GM19238 (cell line): ENCODE data around the gene LRRC3C.
"Not testable (repeated sequence)": the region's sequence is repeated elsewhere in the genome, so short reads cannot be mapped to it uniquely, and the experiment has no call there.

Experiments used
- DNase-seq: peaks from one replicate; pipeline ENCODE4 v3.0.0; 2011; ENCODE audit warnings: low spot score; ENCODE audit not compliant: insufficient read length

Gene LRRC3C

DNA sequence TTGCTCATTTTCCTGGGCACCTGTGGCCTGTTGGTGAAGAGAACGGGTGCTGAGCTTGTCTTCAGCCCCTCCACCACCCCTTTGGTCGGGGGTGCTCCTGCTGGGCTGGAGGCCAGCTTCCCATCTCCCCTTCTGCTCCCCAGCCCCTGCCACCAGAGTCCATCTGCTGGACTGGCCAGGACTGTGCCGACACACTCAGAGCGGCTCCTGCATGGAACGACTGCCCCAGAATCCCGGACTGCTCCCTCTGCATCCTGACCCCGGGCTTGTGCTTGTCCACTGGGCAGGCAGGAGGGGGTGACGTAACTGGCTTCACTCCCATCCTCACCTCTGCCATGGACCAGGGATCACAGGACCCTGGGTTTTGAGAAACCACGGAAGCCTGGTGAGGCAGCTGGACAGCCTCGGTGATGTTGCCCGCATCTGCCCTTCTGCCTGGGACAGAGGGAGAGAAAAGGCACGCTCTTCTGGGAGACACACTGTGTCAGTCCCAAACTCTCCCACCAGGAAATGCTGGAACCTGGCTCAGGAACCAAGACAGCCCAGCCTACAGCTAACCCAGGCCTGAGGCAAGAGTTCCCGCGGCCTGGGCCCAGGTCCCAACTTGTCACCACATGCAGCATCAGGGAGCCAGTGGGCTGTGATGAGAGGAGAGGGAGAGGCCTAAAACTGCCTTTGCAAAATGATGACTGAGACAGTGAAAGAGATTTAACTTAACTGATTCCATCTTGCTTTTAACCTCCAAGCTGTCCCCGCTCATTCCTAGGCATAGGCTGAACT is 19.2 kb downstream of the LRRC3C start:
- DNase-seq: no peak

DNA sequence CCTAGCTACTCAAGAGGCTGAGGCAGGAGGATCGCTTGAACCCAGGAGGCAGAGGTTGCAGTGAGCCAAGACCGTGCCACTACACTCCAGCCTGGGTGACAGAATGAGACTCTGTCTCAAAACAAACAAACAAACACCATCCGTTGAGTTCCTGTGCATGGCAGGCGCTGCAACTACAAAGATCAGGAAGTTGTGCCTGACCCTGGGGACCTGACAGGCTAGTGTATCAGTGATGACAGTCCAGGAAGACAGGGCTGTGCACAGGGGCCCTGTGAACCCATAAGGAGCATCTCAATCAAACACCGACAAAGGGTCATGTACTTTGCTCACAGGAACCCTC is 20.9 kb downstream of the LRRC3C start:
- DNase-seq: not testable (repeated sequence)

GRCh38 chr17:39949028-39949427 is 21.5 kb downstream of the LRRC3C start:
- no peak for DNase-seq

- DNase-seq: no peak
Observed at GRCh38 chr17:39950871-39951348, 23.4 kb downstream of the LRRC3C start.

GRCh38 chr17:39951924-39952679 is 24.6 kb downstream of the LRRC3C start:
- no peak for DNase-seq

- peak; percentile 93 for DNase-seq
Observed at GRCh38 chr17:39952680-39953470, 25.3 kb downstream of the LRRC3C start.

DNA sequence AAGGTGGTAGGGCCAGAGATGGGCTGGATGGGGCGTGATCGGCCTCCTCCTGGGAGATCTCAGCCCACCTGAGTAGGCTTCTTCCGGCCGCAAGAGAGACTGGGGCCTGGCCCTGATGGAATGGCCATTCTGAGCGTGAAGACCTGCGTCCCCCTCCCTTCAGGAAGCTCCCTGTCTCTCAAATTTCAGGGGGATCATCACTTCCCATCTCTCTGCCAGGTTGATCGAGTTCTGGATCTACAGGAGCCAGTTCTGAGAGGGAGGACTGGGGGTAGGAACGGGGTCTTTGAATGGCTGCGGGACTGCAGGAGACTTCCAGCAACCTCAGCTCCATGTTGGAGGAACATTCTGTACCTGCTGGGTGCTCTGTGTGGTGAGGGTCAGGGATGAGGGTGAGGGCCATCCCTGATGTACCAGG is 25.9 kb downstream of the LRRC3C start:
- DNase-seq: no peak

DNA sequence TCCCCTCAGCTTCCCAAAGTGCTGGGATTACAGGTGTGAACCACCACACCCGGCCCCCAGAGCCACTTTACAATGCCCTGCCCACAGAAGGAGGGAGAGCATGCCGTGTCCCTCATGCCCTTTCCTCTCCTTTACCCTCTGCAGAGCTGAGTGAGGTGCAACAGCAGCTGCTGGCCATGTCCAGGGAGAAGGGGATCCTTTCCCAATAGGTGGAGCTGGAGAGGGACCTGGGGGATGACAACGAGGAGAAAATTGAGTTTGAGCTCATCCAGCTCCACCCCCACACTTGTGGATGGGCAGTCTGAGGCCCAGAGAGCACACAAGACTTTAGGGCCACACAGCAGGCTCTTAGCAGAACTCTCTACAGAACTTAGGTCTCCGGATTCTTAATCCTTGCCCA is 27.3 kb downstream of the LRRC3C start:
- no peak for DNase-seq

DNA sequence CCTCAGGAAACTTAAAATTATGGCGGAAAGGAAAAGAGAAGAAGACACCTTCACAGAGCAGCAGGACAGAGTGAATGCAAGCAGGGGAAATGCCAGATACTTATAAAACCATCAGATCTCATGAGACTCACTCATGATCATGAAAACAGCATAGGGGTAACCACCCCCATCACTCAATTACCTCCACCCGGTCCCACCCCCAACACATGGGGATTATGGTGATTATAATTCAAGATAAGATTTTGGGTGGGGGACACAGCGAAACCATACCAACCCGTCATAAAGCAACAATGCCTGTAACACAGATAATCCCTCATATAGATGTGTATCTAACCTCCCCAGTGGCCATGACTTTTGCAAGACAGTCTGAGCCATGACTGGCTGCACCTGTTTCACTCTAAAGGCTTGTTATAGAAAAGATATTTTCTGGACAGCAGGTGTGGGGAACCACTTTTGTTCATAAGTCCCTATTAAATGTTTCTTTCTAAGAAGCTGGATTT is 28.2 kb downstream of the LRRC3C start:
- DNase-seq: no peak

GRCh38 chr17:39960524-39961041 is 33.1 kb downstream of the LRRC3C start:
- no peak for DNase-seq

DNA sequence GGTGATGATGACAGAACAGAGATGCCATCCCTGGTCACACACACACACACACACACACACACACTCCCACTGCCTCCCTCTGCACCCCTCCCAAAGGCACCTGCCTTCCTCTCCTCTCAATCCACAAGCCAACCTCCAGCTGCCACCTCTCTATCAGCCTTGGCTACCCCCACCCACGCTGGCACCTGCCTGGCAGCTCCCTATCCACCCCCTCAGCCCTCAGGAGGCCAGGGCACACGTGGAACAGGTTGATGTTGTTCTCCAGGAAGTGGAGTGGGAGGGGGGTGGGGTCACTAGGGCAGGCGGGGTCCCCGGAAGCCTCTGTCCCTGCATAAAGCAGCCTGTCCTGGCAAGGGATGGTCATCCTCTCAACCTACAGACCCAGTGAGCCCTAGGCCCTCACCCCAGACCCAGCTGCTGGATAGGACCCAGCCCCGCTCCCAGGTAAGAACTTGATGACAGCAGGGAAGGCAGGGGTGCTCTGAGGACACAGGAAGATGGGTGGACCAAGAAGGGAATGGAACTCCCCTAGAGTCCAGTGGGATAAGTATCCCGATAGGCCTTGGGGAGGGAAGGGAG is 35.2 kb downstream of the LRRC3C start, which contains the start of gene GSDMA:
TSS of gene GSDMA (plus strand) at position 363 of the 579 bp plus-strand sequence. CDS start 2,684 bp downstream, outside the sequence.
- no peak for DNase-seq

- DNase-seq: no peak
Observed at GRCh38 chr17:39963829-39964228, 36.3 kb downstream of the LRRC3C start.

DNA sequence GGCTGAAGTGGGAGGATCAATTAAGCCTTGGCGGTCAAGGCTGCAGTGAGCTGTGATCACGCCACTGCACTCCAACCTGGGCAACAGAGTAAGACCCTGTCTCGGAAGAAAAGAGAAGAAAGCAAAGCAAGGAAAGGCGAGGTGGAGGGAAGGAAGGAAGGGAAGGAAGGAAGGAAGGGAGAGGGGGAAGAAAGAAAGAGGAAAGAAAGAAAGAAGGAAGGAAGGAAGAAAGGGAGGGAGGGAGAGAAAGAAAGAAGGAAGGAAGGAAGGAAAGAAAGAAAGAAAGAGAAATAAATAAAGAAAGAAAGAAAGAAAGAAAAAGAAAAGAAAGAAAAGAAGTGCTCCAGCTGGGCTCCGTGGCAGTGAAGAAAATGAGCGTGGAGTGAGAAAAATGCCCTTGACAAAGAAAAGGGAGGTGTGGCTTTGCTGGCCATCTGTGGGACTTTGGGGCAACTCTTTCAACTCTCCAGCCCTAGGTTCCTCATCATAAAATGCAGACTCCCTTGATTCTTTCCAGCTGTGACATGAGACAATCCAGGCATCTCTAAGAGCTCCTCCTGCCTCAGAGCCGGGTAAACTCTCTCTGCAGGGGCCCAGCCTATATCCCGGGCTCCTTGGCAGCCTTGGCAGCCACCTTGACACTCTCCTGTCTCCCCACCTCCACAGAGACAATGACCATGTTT is 37.6 kb downstream of the LRRC3C start:
- DNase-seq: no peak

DNA sequence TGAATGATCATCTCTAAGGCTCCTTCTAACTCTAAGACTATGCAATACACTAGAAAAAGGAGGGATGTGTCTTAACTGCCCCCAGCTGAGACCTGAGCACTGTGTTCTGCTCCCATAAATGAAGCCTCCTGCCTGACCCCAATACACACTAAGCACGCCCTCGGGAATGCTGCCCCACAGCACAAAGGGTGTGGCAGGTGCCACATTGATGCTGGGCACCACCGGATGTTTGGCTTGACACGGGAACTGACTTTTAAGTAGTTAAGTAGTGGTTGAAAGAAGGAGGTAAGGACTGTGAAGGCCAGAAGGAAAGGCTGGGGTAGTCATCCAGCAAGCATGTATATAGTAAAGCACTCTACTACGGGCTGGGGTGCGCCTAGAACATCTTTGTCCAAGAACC is 39.2 kb downstream of the LRRC3C start:
- DNase-seq: no peak

DNA sequence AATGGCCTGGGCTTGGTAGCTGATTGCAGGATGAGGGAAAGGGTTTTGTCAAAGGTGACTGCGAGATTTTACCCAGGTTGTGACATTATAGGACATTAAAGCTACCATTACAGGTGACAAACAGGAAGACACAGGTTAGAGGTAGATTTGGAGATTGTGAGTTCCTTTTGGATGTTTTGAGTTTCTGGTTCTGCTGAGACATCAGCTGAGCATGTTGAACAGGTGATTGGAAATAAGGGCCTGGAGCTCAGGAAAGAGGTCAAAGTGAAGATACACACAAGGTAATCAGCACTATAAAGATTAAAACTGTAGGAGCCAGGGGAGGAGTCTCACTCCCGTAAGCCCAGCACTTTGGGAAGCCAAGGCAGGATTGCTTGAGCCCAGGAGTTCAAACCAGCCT is 41.2 kb downstream of the LRRC3C start:
- no peak for DNase-seq

DNA sequence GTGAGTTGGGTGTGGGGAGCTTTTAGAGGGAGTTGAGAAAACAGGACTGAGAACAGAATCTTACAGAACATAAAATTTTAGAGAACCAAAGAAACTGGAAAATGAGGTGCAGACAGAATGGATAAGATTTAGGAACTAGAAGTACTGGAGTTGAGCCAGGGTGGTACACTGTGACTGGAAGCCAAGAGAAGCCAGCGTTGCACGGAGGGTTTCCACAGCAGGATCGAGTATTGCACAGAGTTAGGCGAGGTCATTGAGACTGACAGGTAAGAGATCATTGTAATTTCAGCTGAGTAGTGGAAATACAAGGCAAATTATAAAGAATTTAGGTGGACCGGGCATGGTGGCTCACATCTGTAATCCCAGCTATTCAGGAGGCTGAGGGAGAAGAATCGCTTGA is 41.8 kb downstream of the LRRC3C start:
- DNase-seq: no peak

DNA sequence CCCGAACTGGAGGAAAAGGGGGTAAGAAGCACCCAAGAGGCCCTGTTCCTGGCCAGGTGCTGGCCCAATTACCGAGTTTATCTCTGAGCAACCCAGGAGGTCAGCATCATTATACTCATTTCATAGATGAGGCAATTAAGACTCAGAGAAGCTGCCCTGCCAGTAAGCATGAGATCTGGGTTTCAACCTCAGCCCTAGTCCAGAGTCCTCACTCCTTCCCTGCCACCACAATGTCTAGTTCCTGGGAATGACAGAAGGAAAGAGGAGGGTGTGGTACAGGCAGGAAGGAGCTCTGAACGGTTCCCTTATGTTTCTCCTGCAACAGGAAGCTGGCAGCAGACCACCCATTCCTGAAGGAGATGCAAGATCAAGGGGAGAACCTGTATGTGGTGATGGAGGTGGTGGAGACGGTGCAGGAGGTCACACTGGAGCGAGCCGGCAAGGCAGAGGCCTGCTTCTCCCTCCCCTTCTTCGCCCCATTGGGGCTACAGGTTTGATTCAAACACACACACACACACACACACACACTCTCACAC is 42.7 kb downstream of the LRRC3C start:
- DNase-seq: no peak

DNA sequence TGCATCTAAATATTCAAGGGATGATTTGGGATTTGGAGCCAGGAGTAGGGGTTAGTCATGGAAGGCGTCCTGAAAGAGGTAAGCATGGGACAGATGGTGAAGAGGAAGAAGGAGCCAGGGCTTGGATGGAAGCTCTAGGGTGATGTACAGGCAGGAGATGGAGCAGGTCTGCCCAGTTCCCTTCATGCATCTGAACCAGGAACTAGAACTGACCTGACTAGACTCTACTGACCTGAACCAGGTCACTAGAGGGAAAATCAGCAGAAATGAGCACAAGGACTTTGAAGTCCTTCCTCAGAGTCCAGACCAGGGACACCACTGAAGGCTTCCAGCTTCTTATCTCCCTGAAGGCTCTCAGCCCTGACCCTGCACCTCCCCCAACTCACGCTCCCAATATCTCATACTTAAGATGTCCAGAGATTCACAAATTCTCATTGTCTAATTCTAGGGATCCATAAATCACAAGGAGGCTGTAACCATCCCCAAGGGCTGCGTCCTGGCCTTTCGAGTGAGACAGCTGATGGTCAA is 43.6 kb downstream of the LRRC3C start:
- DNase-seq: no peak

- DNase-seq: no peak
Observed at GRCh38 chr17:39972271-39972670, 44.7 kb downstream of the LRRC3C start.

DNA sequence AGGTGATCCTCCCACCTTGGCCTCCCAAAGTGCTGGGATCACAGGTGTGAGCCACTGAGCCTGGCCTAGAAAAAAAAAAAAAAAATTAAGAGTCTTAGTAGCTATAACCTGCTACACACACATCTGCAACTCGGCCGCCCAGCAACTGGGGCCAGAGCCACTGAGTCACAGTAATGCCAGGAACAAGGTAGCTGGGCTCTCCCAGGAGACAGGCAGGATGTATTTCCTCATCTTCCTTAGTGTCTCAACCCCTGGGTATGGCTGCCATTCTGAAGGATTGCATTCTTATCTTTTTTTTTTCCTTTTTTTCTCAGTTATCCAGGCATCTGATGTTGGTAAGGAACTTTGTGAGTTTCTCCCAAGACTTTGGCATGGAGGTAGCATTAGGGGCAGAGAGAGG is 46.0 kb downstream of the LRRC3C start:
- no peak for DNase-seq
